ENCODE data around the gene DISP3.

DISP3 gene, protein sequence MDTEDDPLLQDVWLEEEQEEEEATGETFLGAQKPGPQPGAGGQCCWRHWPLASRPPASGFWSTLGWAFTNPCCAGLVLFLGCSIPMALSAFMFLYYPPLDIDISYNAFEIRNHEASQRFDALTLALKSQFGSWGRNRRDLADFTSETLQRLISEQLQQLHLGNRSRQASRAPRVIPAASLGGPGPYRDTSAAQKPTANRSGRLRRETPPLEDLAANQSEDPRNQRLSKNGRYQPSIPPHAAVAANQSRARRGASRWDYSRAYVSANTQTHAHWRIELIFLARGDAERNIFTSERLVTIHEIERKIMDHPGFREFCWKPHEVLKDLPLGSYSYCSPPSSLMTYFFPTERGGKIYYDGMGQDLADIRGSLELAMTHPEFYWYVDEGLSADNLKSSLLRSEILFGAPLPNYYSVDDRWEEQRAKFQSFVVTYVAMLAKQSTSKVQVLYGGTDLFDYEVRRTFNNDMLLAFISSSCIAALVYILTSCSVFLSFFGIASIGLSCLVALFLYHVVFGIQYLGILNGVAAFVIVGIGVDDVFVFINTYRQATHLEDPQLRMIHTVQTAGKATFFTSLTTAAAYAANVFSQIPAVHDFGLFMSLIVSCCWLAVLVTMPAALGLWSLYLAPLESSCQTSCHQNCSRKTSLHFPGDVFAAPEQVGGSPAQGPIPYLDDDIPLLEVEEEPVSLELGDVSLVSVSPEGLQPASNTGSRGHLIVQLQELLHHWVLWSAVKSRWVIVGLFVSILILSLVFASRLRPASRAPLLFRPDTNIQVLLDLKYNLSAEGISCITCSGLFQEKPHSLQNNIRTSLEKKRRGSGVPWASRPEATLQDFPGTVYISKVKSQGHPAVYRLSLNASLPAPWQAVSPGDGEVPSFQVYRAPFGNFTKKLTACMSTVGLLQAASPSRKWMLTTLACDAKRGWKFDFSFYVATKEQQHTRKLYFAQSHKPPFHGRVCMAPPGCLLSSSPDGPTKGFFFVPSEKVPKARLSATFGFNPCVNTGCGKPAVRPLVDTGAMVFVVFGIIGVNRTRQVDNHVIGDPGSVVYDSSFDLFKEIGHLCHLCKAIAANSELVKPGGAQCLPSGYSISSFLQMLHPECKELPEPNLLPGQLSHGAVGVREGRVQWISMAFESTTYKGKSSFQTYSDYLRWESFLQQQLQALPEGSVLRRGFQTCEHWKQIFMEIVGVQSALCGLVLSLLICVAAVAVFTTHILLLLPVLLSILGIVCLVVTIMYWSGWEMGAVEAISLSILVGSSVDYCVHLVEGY (N-terminal part only)

DNA sequence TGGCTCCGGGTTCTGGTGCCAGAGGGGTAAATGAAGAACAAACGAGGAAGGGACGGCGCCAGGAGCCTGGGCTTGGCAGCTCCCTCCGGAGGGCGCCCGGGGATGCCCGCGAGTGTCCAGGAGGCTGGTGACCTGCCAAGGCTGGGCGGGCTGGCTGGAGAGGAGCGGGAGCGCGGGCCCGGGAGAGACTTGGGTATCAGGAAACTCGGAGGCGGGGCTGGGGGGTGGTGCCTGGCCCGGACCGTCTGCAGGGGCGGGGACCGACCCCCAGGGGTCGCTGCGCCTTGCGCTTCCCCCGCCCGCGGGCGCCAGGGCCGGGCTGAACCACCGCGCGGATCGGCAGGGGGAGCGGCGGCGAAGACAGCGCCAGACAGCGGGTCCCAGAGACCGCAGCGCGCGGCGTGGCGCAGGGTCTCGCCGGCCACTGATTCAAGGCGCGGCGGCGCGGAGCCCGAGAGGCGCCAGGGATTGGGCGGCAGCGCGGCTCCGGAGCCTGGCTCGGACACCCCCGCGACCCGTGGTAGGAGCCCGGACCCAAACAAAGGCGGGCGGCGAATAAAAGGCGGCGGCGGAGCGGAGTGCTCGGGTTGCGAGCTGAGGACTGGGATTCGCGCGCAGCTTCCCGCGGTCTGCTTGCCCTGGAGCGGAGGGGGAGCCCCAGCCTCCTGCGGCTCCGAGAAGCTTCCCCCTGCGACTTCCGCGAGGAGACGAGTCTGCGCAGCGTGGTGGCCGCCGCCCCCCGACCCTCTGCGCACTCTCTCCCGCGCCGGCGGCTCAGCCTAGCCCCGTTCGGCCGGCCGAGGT is at the start of gene DISP3:
TSS of gene DISP3 (plus strand) at position 585 of the 804 bp plus-strand sequence. CDS start 21,838 bp downstream, outside the sequence.
- DNase-seq (ENCODE audit: low read depth in 2 of 2) = peak; percentile 26 to 33

- DNase-seq (ENCODE audit: low read depth in 2 of 2) = no peak
Observed at GRCh38 chr1:11429226-11429625, 49.7 kb upstream of the DISP3 start.

GRCh38 chr1:11429935-11430334 is 49.0 kb upstream of the DISP3 start:
- DNase-seq (ENCODE audit: low read depth in 2 of 2) = no peak

DNA sequence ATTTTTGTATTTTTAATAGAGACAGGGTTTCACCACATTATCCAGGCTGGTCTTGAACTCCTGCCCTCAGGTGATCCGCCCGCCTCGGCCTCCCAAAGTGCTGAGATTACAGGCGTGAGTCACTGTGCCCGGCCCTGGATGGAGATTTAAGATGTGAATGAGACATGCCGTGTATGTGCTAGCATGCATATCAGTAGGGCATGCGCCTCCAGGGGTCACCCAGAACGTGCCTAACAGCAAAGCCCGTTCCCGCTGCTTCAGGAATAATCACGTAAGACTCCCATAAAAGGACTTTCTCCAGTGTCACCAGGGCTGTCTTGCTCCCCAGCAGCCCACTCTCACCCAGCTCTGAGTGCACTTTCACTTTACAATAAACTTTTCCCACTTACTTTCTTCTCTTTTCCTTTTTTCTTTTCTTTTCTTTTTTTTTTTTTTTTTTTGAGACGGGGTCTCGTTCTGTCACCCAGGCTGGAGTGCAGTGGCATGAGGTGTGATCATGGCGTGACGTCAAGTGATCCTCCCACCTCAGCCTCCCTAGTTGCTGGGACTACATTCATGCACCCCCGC is 46.9 kb upstream of the DISP3 start:
- no peak for DNase-seq (ENCODE audit: low read depth in 2 of 2)

GRCh38 chr1:11432526-11432925 is 46.4 kb upstream of the DISP3 start:
- DNase-seq (ENCODE audit: low read depth in 2 of 2) = no peak

GRCh38 chr1:11434501-11434900 is 44.5 kb upstream of the DISP3 start:
- DNase-seq (ENCODE audit: low read depth in 2 of 2) = no peak

DNA sequence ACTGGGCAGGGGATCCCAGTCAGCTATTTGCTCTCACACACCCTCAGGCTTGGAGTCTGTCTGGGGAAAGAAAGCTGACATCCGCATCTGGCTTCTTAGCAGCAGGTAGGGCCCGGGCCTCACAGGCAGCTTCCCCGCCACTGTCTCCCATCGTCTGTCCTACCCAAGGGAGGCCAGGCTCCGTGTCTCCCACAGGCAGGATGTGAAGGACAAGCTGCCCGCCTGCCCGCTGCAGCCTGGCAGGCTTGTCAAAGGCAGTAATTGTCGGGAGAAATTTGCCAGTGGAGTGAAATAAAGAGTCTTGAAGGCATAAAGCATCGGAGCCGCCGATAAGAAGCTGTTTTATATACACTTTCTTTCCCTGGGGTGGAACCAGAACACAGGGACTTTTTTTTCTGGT is 44.0 kb upstream of the DISP3 start:
- DNase-seq (ENCODE audit: low read depth in 2 of 2) = no peak

DNA sequence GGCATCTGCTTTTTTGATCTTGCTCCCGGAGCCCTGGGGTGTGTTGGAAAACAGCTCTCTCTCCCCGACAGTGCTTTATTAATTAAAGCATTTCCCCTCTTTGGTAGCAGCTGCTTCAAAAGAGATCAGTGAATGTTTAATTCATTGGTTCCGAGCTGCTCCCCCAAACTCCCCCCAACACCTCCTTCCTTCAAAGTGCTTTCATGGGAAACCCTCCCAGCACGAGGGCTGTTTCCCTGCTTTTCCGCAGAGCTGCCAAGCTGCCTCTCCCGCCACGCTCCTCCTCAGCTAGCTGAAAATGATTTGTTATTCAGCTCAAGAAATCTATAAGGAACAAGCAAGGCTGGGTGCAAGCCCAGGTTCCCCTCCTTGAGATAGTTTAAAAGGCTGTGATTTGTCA is 40.0 kb upstream of the DISP3 start:
- DNase-seq (ENCODE audit: low read depth in 2 of 2) = no peak

- DNase-seq (ENCODE audit: low read depth in 2 of 2) = no peak
Observed at GRCh38 chr1:11441211-11441952, 37.6 kb upstream of the DISP3 start.

- DNase-seq (ENCODE audit: low read depth in 2 of 2) = no peak
Observed at GRCh38 chr1:11443043-11443442, 35.9 kb upstream of the DISP3 start.

DNA sequence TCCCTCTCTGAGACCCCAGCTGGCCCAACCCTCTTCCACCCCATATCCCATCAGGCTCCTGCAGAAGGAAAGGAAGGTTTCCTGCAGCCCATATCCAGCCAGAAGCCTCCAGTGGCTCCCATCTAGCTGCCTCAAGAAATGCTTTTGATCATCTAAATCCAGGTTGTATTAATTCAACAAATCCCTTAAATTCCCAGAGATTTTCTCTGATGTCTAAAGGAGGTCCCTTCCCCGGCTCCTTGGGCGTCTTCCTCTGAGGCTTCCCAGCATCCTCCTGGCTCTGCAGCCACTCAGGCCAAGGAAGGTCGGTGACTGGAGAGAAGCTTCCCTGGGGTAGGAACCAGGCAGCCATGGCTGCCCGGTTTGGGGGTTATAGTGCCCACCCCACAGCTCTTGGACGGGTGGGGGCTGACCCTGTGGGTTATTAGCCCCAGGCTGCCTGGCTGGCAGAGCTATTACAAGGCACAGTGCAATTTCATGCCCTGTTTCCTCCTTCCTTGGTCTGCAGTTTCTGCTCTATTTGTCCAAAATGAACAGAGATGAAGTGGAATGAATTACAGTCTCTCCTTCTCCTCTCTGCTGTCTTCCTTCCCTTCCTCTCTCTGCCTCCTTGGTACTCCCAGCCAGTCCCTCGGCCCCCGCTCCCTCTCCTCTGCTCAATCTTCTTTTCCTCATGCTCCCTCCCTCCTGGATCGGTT is 34.8 kb upstream of the DISP3 start:
- no peak for DNase-seq (ENCODE audit: low read depth in 2 of 2)

DNA sequence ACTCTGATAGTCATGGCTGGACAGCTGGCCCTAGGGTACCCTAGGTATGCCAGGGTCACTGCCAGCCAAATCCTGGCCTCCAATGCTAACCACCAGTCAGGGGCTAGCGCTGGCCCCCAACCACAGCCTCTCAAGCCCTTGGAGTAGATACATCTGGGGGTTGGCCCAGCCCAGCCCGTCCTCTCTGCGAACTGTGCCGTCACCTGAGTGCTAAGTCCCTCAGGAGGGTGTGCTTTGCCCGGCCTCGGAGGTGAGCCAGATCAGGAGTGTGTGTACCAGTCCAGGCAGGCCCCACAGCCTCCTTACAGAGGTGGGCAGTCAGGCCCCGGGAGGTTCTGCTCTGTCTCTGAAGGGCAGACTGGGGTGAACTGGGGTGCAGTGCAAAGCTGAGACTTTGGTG is 34.0 kb upstream of the DISP3 start:
- DNase-seq (ENCODE audit: low read depth in 2 of 2) = no peak

DNA sequence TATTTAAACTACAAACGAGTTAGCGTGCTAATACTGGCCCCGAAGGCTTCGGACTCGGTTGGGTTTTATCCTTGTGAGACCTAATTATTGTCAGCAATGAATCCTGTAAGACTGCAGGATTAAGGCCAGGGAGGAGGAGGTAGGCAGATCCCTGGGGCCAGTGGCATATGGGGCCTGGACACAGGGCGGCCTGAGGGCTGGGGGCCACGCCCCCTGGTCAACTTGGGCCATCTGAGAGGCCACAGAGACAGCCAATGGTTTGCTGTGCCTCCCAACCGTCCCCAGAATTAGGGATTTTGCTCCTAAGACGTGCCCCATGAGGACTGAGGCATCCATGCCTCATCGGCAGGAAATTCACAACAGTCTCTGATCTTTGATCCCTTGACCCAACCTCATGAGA is 31.1 kb upstream of the DISP3 start:
- no peak for DNase-seq (ENCODE audit: low read depth in 2 of 2)

DNA sequence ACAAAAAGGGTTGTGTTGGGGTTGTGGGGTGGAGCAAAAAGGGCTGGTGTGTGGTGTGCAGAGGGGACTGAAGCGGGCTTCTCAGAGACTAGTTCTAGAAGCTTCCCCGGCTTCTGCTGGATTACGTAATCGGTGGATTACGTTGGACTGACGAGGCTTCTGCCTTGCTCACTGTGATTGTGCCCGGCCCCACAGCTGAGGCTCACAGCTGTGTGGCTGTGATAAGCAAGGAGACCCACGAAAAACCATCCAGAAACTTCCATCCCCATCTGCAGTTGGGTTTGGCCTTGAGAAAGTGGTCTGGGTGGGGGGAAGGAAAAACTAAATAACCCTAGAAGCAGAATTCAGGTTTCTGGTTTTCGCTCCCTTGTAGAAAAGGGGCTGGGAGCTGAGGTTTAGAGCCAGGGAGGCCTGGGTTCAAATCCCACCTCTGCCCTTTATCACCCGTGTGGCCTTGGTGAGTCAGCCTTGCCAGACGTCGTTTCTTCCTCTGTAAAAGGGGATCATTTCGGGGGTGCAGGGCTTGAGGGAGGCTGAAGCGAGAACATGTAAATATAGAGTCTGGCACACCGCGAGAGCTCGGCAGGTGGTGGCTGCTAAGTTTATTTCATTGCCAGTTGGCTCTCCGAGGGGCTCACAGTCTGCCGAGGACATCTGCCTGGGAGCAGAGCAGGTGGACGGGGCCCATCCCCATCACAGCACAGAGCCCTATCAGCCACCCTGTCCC is 30.4 kb upstream of the DISP3 start:
- DNase-seq (ENCODE audit: low read depth in 2 of 2) = no peak

DNA sequence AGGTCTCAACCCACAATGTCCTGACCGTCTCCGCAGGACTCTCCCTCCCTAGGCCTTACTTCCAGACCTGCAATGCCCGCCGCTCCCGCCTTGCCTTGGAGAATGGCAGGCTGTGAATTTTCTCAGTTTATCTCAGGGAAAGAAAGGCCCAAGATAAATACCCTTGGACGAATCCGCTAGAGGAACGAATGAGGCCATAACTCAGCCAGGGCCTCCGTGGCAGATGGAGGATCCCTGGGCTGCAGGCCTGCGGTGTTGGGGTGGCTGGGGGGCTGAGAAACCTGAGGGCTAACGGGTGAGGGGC is 29.9 kb upstream of the DISP3 start:
- DNase-seq (ENCODE audit: low read depth in 2 of 2) = no peak

DNA sequence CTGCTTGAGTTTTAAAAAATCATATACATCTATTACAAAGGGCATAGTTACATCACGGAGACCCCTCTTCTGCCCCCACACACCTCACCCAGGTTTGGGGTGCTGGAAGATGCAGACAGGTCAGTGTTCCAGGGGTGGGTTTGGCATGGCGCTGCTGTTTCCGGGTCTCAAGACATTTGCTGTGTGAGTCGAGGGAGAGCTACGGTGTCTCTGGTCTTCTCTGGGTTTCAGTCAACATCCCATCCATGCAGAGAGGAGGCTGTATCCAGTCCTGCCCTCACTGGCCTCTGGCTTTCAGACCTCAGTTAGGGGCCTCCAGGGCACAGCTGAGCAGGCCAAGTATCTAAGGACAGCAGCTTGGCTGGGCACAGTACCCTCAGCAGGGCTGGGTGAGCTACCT is 28.6 kb upstream of the DISP3 start:
- no peak for DNase-seq (ENCODE audit: low read depth in 2 of 2)

- no peak for DNase-seq (ENCODE audit: low read depth in 2 of 2)
Observed at GRCh38 chr1:11453742-11454491, 25.0 kb upstream of the DISP3 start.

GRCh38 chr1:11455967-11456570 is 22.9 kb upstream of the DISP3 start:
- DNase-seq (ENCODE audit: low read depth in 2 of 2) = no peak

Measured in fibroblast of skin of left quadriceps (primary cell).